HG03439 (cell line): Measurements from ENCODE around the gene VRTN.
"Not testable (repeated sequence)": the region's sequence is repeated elsewhere in the genome, so short reads cannot be mapped to it uniquely, and the experiment has no call there.

Experiments
- ATAC-seq: cut with Tn5 transposase; IDR thresholded peaks from one replicate; pipeline ENCODE4 v1.9.1; 2021; ENCODE audit warnings: mild to moderate bottlenecking, moderate library complexity; ENCODE audit not compliant: unreplicated experiment

The VRTN gene

DNA sequence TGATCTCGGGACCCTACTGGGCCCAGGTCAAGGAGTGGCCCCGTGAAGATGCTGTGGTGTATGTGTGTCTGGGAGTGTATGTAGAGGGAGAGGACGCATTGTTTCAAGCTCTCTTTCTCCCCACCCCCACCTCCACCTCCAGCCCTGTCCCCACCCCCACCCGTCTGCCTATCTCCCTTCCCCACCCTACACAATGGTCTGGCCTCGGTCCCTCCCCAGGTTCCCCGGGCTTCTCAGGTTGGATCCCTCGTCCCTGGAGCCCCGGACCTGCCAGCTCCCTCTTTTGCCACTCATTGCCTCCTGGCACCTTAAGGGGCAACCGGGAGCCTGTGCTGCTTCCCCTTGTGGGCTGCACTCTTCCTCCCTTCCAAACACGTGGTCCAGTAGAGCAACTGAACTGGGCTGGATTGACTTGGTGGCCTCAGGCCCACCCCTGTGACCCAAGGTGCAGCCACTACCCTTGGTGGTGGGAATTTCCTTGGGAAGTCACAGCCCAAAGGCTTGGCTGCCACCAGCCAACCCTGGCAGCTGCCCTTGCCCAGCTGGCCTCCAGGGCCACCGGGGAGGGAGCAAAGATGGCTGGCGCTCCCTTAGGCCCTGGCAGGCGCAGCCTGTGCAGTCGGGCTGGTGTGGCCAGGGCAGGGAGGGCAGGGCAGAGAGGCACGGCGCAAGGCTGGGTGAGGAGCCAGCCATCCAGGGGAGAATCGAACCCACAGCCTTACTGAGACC, 628 bp downstream of the VRTN start:
- ATAC-seq = no peak

GRCh38 chr14:74349757-74350156, 1.5 kb downstream of the VRTN start:
- ATAC-seq = no peak

GRCh38 chr14:74350211-74350927, 2.1 kb downstream of the VRTN start:
- ATAC-seq = no peak

- ATAC-seq = no peak
Measured at GRCh38 chr14:74350928-74351323, 2.7 kb downstream of the VRTN start.

DNA sequence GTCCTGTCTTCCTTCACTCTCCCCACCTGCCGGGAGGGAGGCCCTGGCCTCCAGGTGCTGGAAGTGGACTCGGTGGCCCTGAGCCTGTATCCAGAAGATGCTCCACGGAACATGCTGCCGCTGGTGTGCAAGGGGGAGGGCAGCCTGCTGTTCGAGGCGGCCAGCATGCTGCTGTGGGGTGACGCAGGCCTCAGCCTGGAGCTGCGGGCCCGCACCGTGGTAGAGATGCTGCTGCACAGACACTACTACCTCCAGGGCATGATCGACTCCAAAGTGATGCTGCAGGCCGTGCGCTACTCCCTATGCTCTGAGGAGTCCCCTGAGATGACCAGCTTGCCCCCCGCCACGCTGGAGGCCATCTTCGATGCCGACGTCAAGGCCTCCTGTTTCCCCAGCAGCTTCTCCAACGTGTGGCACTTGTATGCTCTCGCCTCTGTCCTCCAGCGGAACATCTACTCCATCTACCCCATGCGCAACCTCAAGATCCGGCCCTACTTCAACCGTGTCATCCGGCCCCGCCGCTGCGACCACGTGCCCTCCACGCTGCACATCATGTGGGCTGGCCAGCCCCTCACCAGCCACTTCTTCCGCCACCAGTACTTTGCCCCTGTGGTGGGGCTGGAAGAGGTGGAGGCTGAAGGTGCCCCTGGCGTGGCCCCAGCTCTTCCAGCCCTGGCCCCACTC, 8.8 kb downstream of the VRTN start:
- no peak for ATAC-seq

GRCh38 chr14:74357585-74357984, 9.3 kb downstream of the VRTN start:
- no peak for ATAC-seq

DNA sequence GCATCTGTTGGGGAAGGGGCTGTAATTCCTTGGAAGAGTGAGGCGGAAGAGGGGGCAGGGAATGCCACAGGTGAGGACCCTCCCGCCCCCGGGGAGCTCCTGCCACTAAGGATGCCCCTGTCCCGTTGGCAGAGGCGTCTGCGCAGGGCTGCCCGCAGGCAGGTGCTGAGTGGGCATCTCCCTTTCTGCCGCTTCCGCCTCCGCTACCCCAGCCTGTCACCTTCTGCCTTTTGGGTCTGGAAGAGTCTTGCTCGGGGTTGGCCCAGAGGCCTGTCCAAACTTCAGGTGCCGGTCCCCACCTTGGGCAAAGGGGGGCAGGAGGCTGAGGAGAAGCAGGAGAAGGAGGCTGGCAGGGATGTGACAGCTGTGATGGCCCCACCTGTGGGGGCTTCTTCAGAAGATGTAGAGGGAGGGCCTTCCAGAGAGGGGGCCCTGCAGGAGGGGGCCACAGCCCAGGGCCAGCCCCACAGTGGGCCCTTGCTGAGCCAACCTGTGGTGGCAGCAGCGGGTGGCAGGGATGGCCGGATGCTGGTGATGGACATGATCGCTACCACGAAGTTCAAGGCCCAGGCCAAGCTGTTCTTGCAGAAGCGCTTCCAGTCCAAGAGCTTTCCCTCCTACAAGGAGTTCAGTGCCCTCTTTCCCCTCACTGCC, 10.0 kb downstream of the VRTN start:
- no peak for ATAC-seq

DNA sequence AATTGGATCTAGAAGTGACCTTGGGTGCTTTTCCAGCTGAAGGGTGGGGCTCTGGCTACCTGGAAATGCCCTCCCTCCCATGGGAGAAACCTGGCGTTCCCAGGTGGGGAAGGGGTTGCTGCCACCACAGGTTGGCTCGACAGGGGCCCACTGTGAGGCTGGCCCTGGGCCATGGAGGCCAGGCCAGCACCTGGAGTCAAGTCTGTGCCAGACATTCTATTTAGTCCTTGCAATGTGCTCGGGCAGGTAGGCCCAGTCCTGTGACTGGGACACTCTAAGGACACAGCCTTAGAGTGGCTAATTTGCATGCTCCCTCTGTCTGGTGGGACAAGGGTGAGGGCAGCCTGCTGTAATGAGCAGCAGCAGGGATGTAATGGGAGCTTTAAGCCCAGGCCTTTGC, 11.9 kb downstream of the VRTN start:
- ATAC-seq = no peak

GRCh38 chr14:74362361-74362915, 14.2 kb downstream of the VRTN start:
- no peak for ATAC-seq

DNA sequence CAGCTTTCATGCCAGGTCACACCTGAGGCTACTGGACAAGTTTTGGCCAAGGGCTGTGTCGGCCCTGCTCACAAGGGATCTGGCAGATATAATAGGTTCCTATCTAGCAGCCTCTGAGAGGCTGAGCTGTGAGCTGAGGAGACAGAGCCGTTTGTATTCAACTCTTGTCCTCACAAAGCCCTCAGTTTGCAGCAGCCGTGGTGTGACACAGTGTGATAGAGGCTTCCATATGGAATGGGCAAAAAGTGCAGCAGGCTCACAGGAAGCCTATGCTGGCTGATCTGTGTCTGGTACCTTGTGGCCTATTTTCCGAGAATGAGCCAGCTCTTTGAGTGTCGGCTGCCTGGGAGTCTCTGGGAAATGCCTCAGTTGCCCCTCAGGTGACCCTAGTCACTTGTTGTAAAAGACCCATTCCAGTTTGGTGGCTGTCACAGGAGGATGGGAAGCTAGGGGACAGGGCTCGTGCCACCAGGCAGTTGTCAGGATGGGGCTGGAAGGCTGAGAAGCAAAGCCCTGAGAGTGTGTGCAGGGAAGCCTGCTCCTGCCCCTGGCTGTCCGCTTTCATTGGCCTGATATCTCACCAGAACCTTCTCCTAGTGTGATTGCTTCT, 16.1 kb downstream of the VRTN start:
- no peak for ATAC-seq

GRCh38 chr14:74368026-74368425, 19.8 kb downstream of the VRTN start:
- ATAC-seq = no peak

DNA sequence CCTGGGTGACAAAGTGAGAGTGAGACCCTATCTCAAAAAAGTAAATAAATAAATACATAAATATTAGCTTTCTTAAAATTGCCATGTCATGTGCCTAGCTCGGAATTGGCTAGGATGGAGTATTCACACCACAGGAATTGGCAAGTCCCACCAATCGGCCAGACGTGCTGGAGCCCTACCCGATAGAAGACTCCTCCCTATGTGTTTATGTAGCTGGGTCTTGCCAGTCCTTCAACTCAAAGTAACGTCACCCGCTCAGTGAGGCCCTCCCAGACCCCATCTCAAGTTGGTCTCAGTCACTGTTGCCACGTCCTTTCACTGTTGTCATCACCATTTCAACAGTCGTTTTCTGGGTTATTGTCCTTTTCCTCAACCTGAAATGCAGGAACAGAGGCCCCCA, 20.2 kb downstream of the VRTN start:
- ATAC-seq = no peak

GRCh38 chr14:74377976-74378690, 29.9 kb downstream of the VRTN start:
- ATAC-seq = no peak

DNA sequence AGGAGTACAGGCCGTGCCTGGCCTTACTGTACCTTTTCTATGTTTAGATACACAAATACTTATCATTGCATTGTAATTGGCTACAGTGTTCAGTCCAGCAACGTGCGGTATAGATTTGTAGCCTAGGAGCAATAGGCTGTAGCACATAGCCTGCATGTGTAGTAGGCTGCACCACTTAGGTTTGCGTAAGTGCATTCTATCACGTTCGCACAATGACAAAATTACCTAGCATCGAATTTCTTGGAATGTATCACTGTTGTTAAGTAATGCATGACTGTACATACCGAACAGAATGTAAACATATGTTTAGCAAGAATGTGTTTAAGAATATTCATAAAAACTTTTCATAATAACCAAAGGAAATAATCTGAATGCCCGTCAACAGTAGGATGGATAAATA, 31.9 kb downstream of the VRTN start:
- no peak for ATAC-seq

DNA sequence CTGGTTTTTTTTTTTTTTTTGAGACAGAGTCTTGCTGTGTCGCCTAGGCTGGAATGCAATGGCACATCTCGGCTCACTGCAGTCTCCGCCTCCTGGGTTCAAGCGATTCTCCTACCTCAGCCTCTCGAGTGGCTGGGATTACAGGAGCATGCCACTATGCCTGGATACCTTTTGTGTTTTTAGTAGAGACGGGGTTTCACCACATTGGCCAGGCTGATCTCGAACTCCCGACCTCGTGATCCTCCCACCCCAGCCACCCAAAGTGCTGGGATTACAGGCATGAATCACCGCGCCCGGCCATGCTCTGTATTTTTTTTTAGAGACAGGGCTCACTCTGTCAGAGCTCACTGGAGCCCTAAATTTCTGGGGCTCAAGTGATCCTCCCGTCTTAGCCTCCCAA, 32.6 kb downstream of the VRTN start:
- no peak for ATAC-seq

DNA sequence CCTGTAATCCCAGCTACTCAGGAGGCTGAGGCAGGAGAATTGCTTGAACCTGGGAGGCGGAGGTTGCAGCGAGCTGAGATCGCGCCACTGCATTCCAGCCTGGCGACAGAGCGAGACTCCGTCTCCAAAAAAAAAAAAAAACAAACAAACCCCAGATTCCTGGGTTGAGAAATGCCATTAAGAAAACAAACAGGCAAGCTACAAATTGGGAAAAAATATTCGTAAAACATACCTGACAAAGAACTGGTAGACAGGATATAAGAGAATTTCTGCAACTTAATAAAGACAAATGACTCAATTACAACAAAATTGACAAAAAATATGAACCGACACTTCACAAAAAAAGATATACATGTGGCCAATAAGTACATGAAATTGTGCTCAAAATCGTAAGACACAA, 33.3 kb downstream of the VRTN start:
- not testable (repeated sequence) for ATAC-seq

- ATAC-seq = no peak
Measured at GRCh38 chr14:74382231-74382630, 34.0 kb downstream of the VRTN start.

DNA sequence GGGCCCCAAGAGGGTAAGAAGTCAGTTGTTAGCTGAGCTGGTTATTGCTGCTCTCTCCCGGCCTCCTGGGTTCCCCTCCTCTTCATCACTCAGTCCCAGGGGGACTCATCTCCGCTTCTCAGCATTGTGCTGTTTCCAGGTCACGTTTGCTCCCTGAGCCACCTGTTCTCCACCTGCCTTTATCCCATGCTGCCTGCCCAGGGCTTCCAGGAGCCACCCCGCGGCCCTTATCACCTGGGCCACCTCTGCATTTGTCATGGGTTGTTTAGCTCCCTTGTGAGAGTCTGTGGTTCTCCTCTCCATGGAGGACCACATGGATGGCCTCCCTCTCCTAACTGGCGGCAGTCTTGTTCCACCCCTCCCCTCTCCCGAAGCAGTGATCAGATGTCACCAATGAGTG, 41.7 kb downstream of the VRTN start:
- ATAC-seq = no peak

GRCh38 chr14:74390505-74390904, 42.2 kb downstream of the VRTN start:
- not testable (repeated sequence) for ATAC-seq

- ATAC-seq = no peak
Measured at GRCh38 chr14:74391479-74391878, 43.2 kb downstream of the VRTN start.
